Measurements from ENCODE around the gene SCFD1. TPM values are rescaled to one million over a fixed set of nuclear protein-coding genes. Genes with fewer than 3 reads are reported as not detected.

SCFD1 gene
- total and polyA plus RNA-seq, 4 donors: 45.6 to 97.3 (median 66.5) TPM

GRCh38 chr14:30692669-30693068 lies 70.5 kb downstream of the SCFD1 start:
- WGBS, 2 donors: 94% methylated on average over 1 of the region's 1 CpG
- Histone ChIP-seq H3K36me3 (ENCODE audit: control insufficient read depth in 1 of 2, insufficient read depth in 2 of 2, low read length in 1 of 2) (peaks cover 0 to 8% of the 10 kb centered on the region in 2 donors), H3K27ac (ENCODE audit: low read depth in 1 of 2, low read length in 2 of 2) (no peak overlapping the region), H3K27me3 (ENCODE audit: control insufficient read depth in 1 of 2, insufficient read depth in 2 of 2, low read length in 1 of 2) (no peaks in the 10 kb centered on the region), H3K4me1 (ENCODE audit: control insufficient read depth in 1 of 2, insufficient read depth in 2 of 2, low read length in 2 of 2) (no peaks in the 10 kb centered on the region), H3K4me3 (ENCODE audit: low read length in 2 of 2) (no peak overlapping the region), H3K9me3 (ENCODE audit: control insufficient read depth, low read length) (no peaks in the 10 kb centered on the region)
- intact Hi-C loops (cut with DNase I): no loop called here
- no peak for DNase-seq
- no peak for ATAC-seq (ENCODE audit: low FRiP score)

GRCh38 chr14:30698463-30698862 lies 76.3 kb downstream of the SCFD1 start:
- H3K9me3 ChIP-seq (ENCODE audit: control insufficient read depth, low read length): no peaks in the 10 kb centered on the region
- H3K27ac ChIP-seq (ENCODE audit: low read depth in 1 of 2, low read length in 2 of 2): no peak overlapping the region
- 92% methylated on average over 5 of the region's 5 CpGs for WGBS, 2 donors
- ATAC-seq (ENCODE audit: low FRiP score) (no peak), DNase-seq (no peak)
- no peaks in the 10 kb centered on the region for H3K27me3 ChIP-seq (ENCODE audit: control insufficient read depth in 1 of 2, insufficient read depth in 2 of 2, low read length in 1 of 2)
- no peaks in the 10 kb centered on the region for H3K4me1 ChIP-seq (ENCODE audit: control insufficient read depth in 1 of 2, insufficient read depth in 2 of 2, low read length in 2 of 2)
- H3K36me3 ChIP-seq (ENCODE audit: control insufficient read depth in 1 of 2, insufficient read depth in 2 of 2, low read length in 1 of 2): peaks cover 4 to 12% of the 10 kb centered on the region in 2 donors
- H3K4me3 ChIP-seq (ENCODE audit: low read length in 2 of 2): no peak overlapping the region
- intact Hi-C loops (cut with DNase I): no loop called here

- Histone ChIP-seq H3K9me3 (ENCODE audit: control insufficient read depth, low read length) (no peaks in the 10 kb centered on the region), H3K27ac (ENCODE audit: low read depth in 1 of 2, low read length in 2 of 2) (no peak overlapping the region), H3K27me3 (ENCODE audit: control insufficient read depth in 1 of 2, insufficient read depth in 2 of 2, low read length in 1 of 2) (no peaks in the 10 kb centered on the region), H3K36me3 (ENCODE audit: control insufficient read depth in 1 of 2, insufficient read depth in 2 of 2, low read length in 1 of 2) (peaks cover 0 to 5% of the 10 kb centered on the region in 2 donors), H3K4me3 (ENCODE audit: low read length in 2 of 2) (no peak overlapping the region), H3K4me1 (ENCODE audit: control insufficient read depth in 1 of 2, insufficient read depth in 2 of 2, low read length in 2 of 2) (no peaks in the 10 kb centered on the region)
- DNase-seq (no peak), ATAC-seq (ENCODE audit: low FRiP score) (no peak)
- intact Hi-C loops (cut with DNase I): no loop called here
- 91 to 98% methylated on average over 2 of the region's 2 CpGs for WGBS, 2 donors
These were observed 84.6 kb downstream of the SCFD1 start for GRCh38 chr14:30706704-30707103.

GRCh38 chr14:30708157-30708556 lies 86.0 kb downstream of the SCFD1 start:
- no peak for DNase-seq
- ATAC-seq (ENCODE audit: low FRiP score): no peak
- Histone ChIP-seq H3K4me1 (ENCODE audit: control insufficient read depth in 1 of 2, insufficient read depth in 2 of 2, low read length in 2 of 2) (no peaks in the 10 kb centered on the region), H3K36me3 (ENCODE audit: control insufficient read depth in 1 of 2, insufficient read depth in 2 of 2, low read length in 1 of 2) (peaks cover 0 to 5% of the 10 kb centered on the region in 2 donors), H3K27ac (ENCODE audit: low read depth in 1 of 2, low read length in 2 of 2) (no peak overlapping the region), H3K27me3 (ENCODE audit: control insufficient read depth in 1 of 2, insufficient read depth in 2 of 2, low read length in 1 of 2) (no peaks in the 10 kb centered on the region), H3K9me3 (ENCODE audit: control insufficient read depth, low read length) (no peaks in the 10 kb centered on the region), H3K4me3 (ENCODE audit: low read length in 2 of 2) (no peak overlapping the region)
- 75 to 80% methylated on average over 2 of the region's 2 CpGs for WGBS, 2 donors
- intact Hi-C loops (cut with DNase I): no loop called here

- Histone ChIP-seq H3K4me1 (ENCODE audit: control insufficient read depth in 1 of 2, insufficient read depth in 2 of 2, low read length in 2 of 2) (no peaks in the 10 kb centered on the region), H3K9me3 (ENCODE audit: control insufficient read depth, low read length) (no peaks in the 10 kb centered on the region), H3K27me3 (ENCODE audit: control insufficient read depth in 1 of 2, insufficient read depth in 2 of 2, low read length in 1 of 2) (no peaks in the 10 kb centered on the region), H3K4me3 (ENCODE audit: low read length in 2 of 2) (no peak overlapping the region), H3K36me3 (ENCODE audit: control insufficient read depth in 1 of 2, insufficient read depth in 2 of 2, low read length in 1 of 2) (peaks cover 0 to 5% of the 10 kb centered on the region in 2 donors), H3K27ac (ENCODE audit: low read depth in 1 of 2, low read length in 2 of 2) (no peak overlapping the region)
- no peak for ATAC-seq (ENCODE audit: low FRiP score)
- no peak for DNase-seq
- 98 to 99% methylated on average over 3 of the region's 3 CpGs for WGBS, 2 donors
- intact Hi-C loops (cut with DNase I): no loop called here
These were observed 87.1 kb downstream of the SCFD1 start for GRCh38 chr14:30709201-30709600.

- Histone ChIP-seq H3K4me3 (ENCODE audit: low read length in 2 of 2) (no peak overlapping the region), H3K4me1 (ENCODE audit: control insufficient read depth in 1 of 2, insufficient read depth in 2 of 2, low read length in 2 of 2) (no peaks in the 10 kb centered on the region), H3K27ac (ENCODE audit: low read depth in 1 of 2, low read length in 2 of 2) (no peak overlapping the region), H3K36me3 (ENCODE audit: control insufficient read depth in 1 of 2, insufficient read depth in 2 of 2, low read length in 1 of 2) (peaks cover 0 to 5% of the 10 kb centered on the region in 2 donors), H3K27me3 (ENCODE audit: control insufficient read depth in 1 of 2, insufficient read depth in 2 of 2, low read length in 1 of 2) (no peaks in the 10 kb centered on the region), H3K9me3 (ENCODE audit: control insufficient read depth, low read length) (no peaks in the 10 kb centered on the region)
- no peak for ATAC-seq (ENCODE audit: low FRiP score)
- intact Hi-C loops (cut with DNase I): no loop called here
- DNase-seq: no peak
These were observed 88.8 kb downstream of the SCFD1 start for GRCh38 chr14:30710876-30711275.

- no peak overlapping the region for H3K4me3 ChIP-seq (ENCODE audit: low read length in 2 of 2)
- H3K4me1 ChIP-seq (ENCODE audit: control insufficient read depth in 1 of 2, insufficient read depth in 2 of 2, low read length in 2 of 2): no peaks in the 10 kb centered on the region
- H3K27ac ChIP-seq (ENCODE audit: low read depth in 1 of 2, low read length in 2 of 2): no peak overlapping the region
- 97 to 98% methylated on average over 3 of the region's 3 CpGs for WGBS, 2 donors
- no peaks in the 10 kb centered on the region for H3K27me3 ChIP-seq (ENCODE audit: control insufficient read depth in 1 of 2, insufficient read depth in 2 of 2, low read length in 1 of 2)
- DNase-seq: no peak
- intact Hi-C loops (cut with DNase I): no loop called here
- H3K9me3 ChIP-seq (ENCODE audit: control insufficient read depth, low read length): no peaks in the 10 kb centered on the region
- H3K36me3 ChIP-seq (ENCODE audit: control insufficient read depth in 1 of 2, insufficient read depth in 2 of 2, low read length in 1 of 2): no peaks in the 10 kb centered on the region
- ATAC-seq (ENCODE audit: low FRiP score): no peak
These were observed 97.0 kb downstream of the SCFD1 start for GRCh38 chr14:30719137-30719536.

GRCh38 chr14:30725763-30726162 lies 103.6 kb downstream of the SCFD1 start:
- Histone ChIP-seq H3K4me1 (ENCODE audit: control insufficient read depth in 1 of 2, insufficient read depth in 2 of 2, low read length in 2 of 2) (no peaks in the 10 kb centered on the region), H3K27me3 (ENCODE audit: control insufficient read depth in 1 of 2, insufficient read depth in 2 of 2, low read length in 1 of 2) (no peaks in the 10 kb centered on the region), H3K36me3 (ENCODE audit: control insufficient read depth in 1 of 2, insufficient read depth in 2 of 2, low read length in 1 of 2) (peaks cover 0 to 6% of the 10 kb centered on the region in 2 donors), H3K27ac (ENCODE audit: low read depth in 1 of 2, low read length in 2 of 2) (no peak overlapping the region), H3K4me3 (ENCODE audit: low read length in 2 of 2) (no peak overlapping the region), H3K9me3 (ENCODE audit: control insufficient read depth, low read length) (no peaks in the 10 kb centered on the region)
- WGBS, 2 donors: 89 to 91% methylated on average over 5 of the region's 5 CpGs
- ATAC-seq (ENCODE audit: low FRiP score): no peak
- intact Hi-C loops (cut with DNase I): no loop called here
- no peak for DNase-seq

- Histone ChIP-seq H3K4me3 (ENCODE audit: low read length in 2 of 2) (no peak overlapping the region), H3K4me1 (ENCODE audit: control insufficient read depth in 1 of 2, insufficient read depth in 2 of 2, low read length in 2 of 2) (no peaks in the 10 kb centered on the region)
- 94 to 96% methylated on average over 5 of the region's 5 CpGs for WGBS, 2 donors
These were observed 106.4 kb downstream of the SCFD1 start for GRCh38 chr14:30728471-30728870.

More at GRCh38 chr14:30728471-30728870, 106.4 kb downstream of the SCFD1 start:
- H3K36me3 ChIP-seq (ENCODE audit: control insufficient read depth in 1 of 2, insufficient read depth in 2 of 2, low read length in 1 of 2): peaks cover 0 to 6% of the 10 kb centered on the region in 2 donors
- DNase-seq (no peak), ATAC-seq (ENCODE audit: low FRiP score) (no peak)
- H3K9me3 ChIP-seq (ENCODE audit: control insufficient read depth, low read length): no peaks in the 10 kb centered on the region
- no peak overlapping the region for H3K27ac ChIP-seq (ENCODE audit: low read depth in 1 of 2, low read length in 2 of 2)
- intact Hi-C loops (cut with DNase I): no loop called here
- H3K27me3 ChIP-seq (ENCODE audit: control insufficient read depth in 1 of 2, insufficient read depth in 2 of 2, low read length in 1 of 2): no peaks in the 10 kb centered on the region
